Activated CD8-positive, alpha-beta T cell treated with anti-CD3 and anti-CD28 coated beads for 36 hours (primary cell): ENCODE measurements around the gene KSR2. TPM values are rescaled to one million over a fixed set of nuclear protein-coding genes. Genes with fewer than 3 reads are reported as not detected.

Experiments
- ATAC-seq: fragments of 200-7000 bp; cut with Tn5 transposase; one replicate; pipeline ENCODE4 v1.10.0; 2021; ENCODE audit warnings: mild to moderate bottlenecking, moderate library complexity
- CTCF ChIA-PET: fragments of 350-600 bp; sonication (Branson Sonifier 250); formaldehyde crosslinking; loops from one replicate; lab custom pipeline; 2021; ENCODE audit warnings: antibody characterized with exemption; lab: Charles Lee
- POLR2A ChIA-PET: fragments of 350-600 bp; sonication (Branson Sonifier 250); formaldehyde crosslinking; loops from one replicate; lab custom pipeline; 2021; ENCODE audit warnings: antibody characterized with exemption; lab: Charles Lee
- DNase-seq: peaks from one replicate; pipeline ENCODE4 v3.0.0-alpha.2; 2020
- H3K27ac Mint-ChIP-seq: one replicate; pipeline ENCODE4 v1.8.0; 2021; ENCODE audit warnings: mild to moderate bottlenecking, mixed read lengths
- H3K27me3 Mint-ChIP-seq: one replicate; pipeline ENCODE4 v1.8.0; 2021; ENCODE audit warnings: mixed read lengths
- H3K36me3 Mint-ChIP-seq: one replicate; pipeline ENCODE4 v1.8.0; 2021; ENCODE audit warnings: low read depth, mixed read lengths
- H3K4me1 Mint-ChIP-seq: one replicate; pipeline ENCODE4 v1.8.0; 2021; ENCODE audit warnings: low read depth, mixed read lengths
- H3K4me3 Mint-ChIP-seq: one replicate; pipeline ENCODE4 v1.8.0; 2021; ENCODE audit warnings: mild to moderate bottlenecking, moderate library complexity, mixed read lengths
- H3K9me3 Mint-ChIP-seq: one replicate; pipeline ENCODE4 v1.8.0; 2021; ENCODE audit warnings: mixed read lengths
- CTCF ChIP-seq: fragments of 200-600 bp; IDR thresholded peaks from one replicate; pipeline ENCODE4 v1.8.0; 2022; ENCODE audit warnings: antibody characterized with exemption, mild to moderate bottlenecking
- intact Hi-C: fragments of 100-400 bp; cut with micrococcal nuclease; formaldehyde crosslinking; loops from one replicate; pipeline ENCODE4 v1.10.0; 2022
- total RNA-seq, 2 experiments: library from RNA; stranded (reverse); gene quantifications; one replicate each; pipeline ENCODE4 v1.2.3, GENCODE V29; 2021

KSR2 gene
- total RNA-seq, 2 experiments from 2014 or later = 0.02 TPM; not detected in 1

GRCh38 chr12:117744418-117744817, 224.4 kb downstream of the KSR2 start:
- intact Hi-C loops = no loop called here
- no peak for TF ChIP-seq CTCF
- ATAC-seq (no peak), DNase-seq (no peak)
- Mint-ChIP-seq H3K36me3 (no peaks in the 10 kb centered on the region), H3K9me3 (no peaks in the 10 kb centered on the region), H3K27me3 (peaks cover 2% of the 10 kb centered on the region), H3K27ac (no peak overlapping the region), H3K4me1 (no peaks in the 10 kb centered on the region), H3K4me3 (no peak overlapping the region)
- CTCF ChIA-PET = no interaction called here
- POLR2A ChIA-PET = no interaction called here

GRCh38 chr12:117743761-117744160, 225.0 kb downstream of the KSR2 start:
- POLR2A ChIA-PET = no interaction called here
- no peaks in the 10 kb centered on the region for H3K36me3 Mint-ChIP-seq
- no peak for DNase-seq
- no peak for TF ChIP-seq CTCF
- H3K9me3 Mint-ChIP-seq = no peaks in the 10 kb centered on the region
- no peak overlapping the region for H3K4me3 Mint-ChIP-seq
- intact Hi-C loops = no loop called here
- CTCF ChIA-PET = no interaction called here
- H3K4me1 Mint-ChIP-seq = no peaks in the 10 kb centered on the region
- H3K27ac Mint-ChIP-seq = no peak overlapping the region
- peaks cover 2% of the 10 kb centered on the region for H3K27me3 Mint-ChIP-seq
- ATAC-seq = no peak

GRCh38 chr12:117742721-117743120, 226.1 kb downstream of the KSR2 start:
- intact Hi-C loops = no loop called here
- no peaks in the 10 kb centered on the region for H3K36me3 Mint-ChIP-seq
- peaks cover 2% of the 10 kb centered on the region for H3K27me3 Mint-ChIP-seq
- H3K4me1 Mint-ChIP-seq = no peaks in the 10 kb centered on the region
- no peak overlapping the region for H3K4me3 Mint-ChIP-seq
- H3K9me3 Mint-ChIP-seq = no peaks in the 10 kb centered on the region
- no peak for TF ChIP-seq CTCF
- H3K27ac Mint-ChIP-seq = no peak overlapping the region
- ChIA-PET POLR2A (no interaction called here), CTCF (no interaction called here)
- no peak for ATAC-seq
- no peak for DNase-seq

- H3K36me3 Mint-ChIP-seq = no peaks in the 10 kb centered on the region
- DNase-seq = no peak
- no peak overlapping the region for H3K4me3 Mint-ChIP-seq
- no peaks in the 10 kb centered on the region for H3K27me3 Mint-ChIP-seq
- ATAC-seq = no peak
- H3K27ac Mint-ChIP-seq = no peak overlapping the region
- CTCF ChIA-PET = no interaction called here
- H3K4me1 Mint-ChIP-seq = no peaks in the 10 kb centered on the region
- no peaks in the 10 kb centered on the region for H3K9me3 Mint-ChIP-seq
- intact Hi-C loops = no loop called here
- POLR2A ChIA-PET = no interaction called here
- no peak for TF ChIP-seq CTCF
These were observed 230.6 kb downstream of the KSR2 start for GRCh38 chr12:117738233-117738632.

GRCh38 chr12:117733549-117733805, 235.3 kb downstream of the KSR2 start:
- peaks cover 2% of the 10 kb centered on the region for H3K9me3 Mint-ChIP-seq
- ATAC-seq (no peak), DNase-seq (no peak)
- H3K27me3 Mint-ChIP-seq = no peaks in the 10 kb centered on the region
- TF ChIP-seq CTCF = no peak
- CTCF ChIA-PET = no interaction called here
- H3K4me3 Mint-ChIP-seq = no peak overlapping the region
- no peaks in the 10 kb centered on the region for H3K36me3 Mint-ChIP-seq
- H3K4me1 Mint-ChIP-seq = no peaks in the 10 kb centered on the region
- POLR2A ChIA-PET = no interaction called here
- H3K27ac Mint-ChIP-seq = no peak overlapping the region
- intact Hi-C loops = no loop called here
